ENCODE results near the gene PDE9A. TPM values are rescaled to one million over a fixed set of nuclear protein-coding genes. Genes with fewer than 3 reads are reported as not detected.

The PDE9A gene
- total and polyA plus RNA-seq, 9 donors, result 3.9 to 11.3 (median 6.9) TPM

DNA sequence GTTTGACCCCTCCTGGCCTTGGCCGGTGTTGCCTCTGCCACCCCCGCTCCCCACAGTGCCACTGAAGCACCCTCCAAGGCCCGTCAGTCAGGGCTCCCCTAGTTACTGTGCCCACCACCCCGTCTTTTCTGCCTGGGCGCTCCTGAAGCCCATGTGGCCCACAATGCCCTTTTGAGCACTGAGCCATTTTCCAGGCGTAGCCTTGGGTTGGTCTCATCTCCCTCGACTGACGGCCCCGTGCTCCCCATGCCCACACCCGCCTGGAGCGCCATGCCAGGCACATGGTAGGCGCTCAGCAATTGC lies 118.0 kb downstream of the PDE9A start:
- H3K27ac ChIP-seq, result no peak overlapping the region
- no peaks in the 10 kb centered on the region for H3K9me3 ChIP-seq
- H3K27me3 ChIP-seq, result no peaks in the 10 kb centered on the region
- 95 to 98% (median 97%) methylated on average over 12 of the region's 12 CpGs for WGBS, 3 donors
- TF ChIP-seq, protein P1, sequence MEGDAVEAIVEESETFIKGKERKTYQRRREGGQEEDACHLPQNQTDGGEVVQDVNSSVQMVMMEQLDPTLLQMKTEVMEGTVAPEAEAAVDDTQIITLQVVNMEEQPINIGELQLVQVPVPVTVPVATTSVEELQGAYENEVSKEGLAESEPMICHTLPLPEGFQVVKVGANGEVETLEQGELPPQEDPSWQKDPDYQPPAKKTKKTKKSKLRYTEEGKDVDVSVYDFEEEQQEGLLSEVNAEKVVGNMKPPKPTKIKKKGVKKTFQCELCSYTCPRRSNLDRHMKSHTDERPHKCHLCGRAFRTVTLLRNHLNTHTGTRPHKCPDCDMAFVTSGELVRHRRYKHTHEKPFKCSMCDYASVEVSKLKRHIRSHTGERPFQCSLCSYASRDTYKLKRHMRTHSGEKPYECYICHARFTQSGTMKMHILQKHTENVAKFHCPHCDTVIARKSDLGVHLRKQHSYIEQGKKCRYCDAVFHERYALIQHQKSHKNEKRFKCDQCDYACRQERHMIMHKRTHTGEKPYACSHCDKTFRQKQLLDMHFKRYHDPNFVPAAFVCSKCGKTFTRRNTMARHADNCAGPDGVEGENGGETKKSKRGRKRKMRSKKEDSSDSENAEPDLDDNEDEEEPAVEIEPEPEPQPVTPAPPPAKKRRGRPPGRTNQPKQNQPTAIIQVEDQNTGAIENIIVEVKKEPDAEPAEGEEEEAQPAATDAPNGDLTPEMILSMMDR (IDR thresholded peaks at IDR 0.05), result no peak
- TF ChIP-seq EP300 (IDR thresholded peaks at IDR 0.05) (no peak), POLR2A (IDR thresholded peaks at IDR 0.05) (no peak)
- no peak for DNase-seq
- intact Hi-C loops (cut with DNase I), result no loop called here
- H3K4me3 ChIP-seq, result no peak overlapping the region
- no peaks in the 10 kb centered on the region for H3K4me1 ChIP-seq (ENCODE audit: insufficient read depth)
- H3K36me3 ChIP-seq, result no peaks in the 10 kb centered on the region

DNA sequence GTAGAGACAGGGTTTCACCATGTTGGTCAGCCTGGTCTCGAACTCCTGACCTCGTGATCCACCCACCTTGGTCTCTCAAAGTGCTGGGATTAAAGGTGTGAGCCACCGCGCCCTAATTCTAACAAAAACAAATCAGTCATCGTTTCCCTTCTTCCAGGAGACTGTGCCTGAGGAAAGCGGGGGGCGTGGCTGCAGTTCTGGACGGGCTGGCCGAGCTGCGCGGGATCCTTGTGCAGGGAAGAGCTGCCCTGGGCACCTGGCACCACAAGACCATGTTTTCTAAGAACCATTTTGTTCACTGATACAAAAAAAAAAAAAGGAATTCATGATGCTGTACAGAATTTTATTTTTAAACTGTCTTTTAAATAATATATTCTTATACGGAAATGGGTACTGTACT lies 121.7 kb downstream of the PDE9A start:
- Histone ChIP-seq H3K4me3 (no peak overlapping the region), H3K4me1 (ENCODE audit: insufficient read depth) (no peaks in the 10 kb centered on the region), H3K27me3 (no peaks in the 10 kb centered on the region), H3K27ac (no peak overlapping the region), H3K36me3 (no peaks in the 10 kb centered on the region), H3K9me3 (no peaks in the 10 kb centered on the region)
- no peak for TF ChIP-seq EP300 (IDR thresholded peaks at IDR 0.05)
- TF ChIP-seq POLR2A (IDR thresholded peaks at IDR 0.05), result no peak
- TF ChIP-seq, protein P1 (IDR thresholded peaks at IDR 0.05), result no peak
- intact Hi-C loops (cut with DNase I), result no loop called here
- WGBS, 3 donors, result 95 to 97% (median 97%) methylated on average over 12 of the region's 12 CpGs
- no peak for DNase-seq

DNA sequence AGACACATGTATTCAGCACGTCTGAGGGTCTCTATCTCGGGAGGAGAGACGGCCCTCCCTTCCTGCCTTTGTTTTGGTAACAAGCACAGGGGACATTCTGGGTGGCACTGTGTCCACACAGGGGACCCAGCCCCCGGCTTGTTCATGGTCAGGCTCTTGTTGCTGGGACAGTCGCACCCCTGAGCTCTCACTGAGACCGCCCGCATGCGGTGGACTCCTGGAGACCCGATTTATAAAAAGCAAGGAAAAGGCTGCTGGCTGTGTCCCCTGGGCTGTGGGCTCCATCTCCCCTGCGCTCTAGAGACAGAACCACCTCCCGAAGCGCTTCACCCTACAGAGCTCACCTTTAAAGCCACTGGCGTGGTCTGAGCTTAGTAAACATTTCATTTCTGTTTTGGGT lies 122.5 kb downstream of the PDE9A start:
- Histone ChIP-seq H3K4me1 (ENCODE audit: insufficient read depth) (no peaks in the 10 kb centered on the region), H3K4me3 (no peak overlapping the region), H3K36me3 (no peaks in the 10 kb centered on the region), H3K9me3 (no peaks in the 10 kb centered on the region), H3K27me3 (no peaks in the 10 kb centered on the region), H3K27ac (no peak overlapping the region)
- WGBS, 3 donors, result 87 to 93% (median 92%) methylated on average over 13 of the region's 13 CpGs
- no peak for DNase-seq
- TF ChIP-seq, protein P1 (IDR thresholded peaks at IDR 0.05), result no peak
- TF ChIP-seq EP300 (IDR thresholded peaks at IDR 0.05) (no peak), POLR2A (IDR thresholded peaks at IDR 0.05) (no peak)
- intact Hi-C loops (cut with DNase I), result no loop called here

DNA sequence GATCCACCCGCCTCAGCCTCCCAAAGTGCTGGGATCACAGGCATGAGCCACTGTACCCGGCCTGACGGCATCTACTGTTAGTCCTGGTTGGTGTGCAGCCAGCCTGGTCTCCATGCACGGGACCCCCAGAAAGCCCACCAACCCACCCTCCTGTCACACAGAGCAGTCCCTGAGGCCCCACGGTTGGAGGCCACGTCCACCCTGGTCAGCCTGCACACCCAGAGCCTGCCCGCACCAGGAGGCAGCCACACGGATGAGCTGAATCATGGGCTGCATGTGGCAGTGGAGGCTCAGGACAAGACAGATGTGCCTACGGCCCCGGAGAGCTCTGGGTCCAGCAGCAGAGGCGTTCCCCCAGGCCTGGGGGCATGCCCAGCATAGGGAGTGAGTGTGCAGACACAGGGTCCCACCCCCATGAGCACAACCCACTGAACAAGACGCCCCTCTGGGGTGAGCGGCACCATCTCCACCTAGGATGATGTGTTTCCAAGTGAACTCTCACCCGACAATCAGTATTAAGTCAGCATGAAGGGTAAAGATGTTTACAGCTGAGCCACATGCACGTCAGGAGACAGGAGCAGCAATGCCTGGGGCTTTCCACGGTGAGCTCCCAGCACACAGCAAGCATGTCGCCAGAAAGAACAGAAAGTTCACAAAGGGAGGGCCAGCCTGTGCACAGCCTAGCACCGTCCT lies 123.8 kb downstream of the PDE9A start:
- no peaks in the 10 kb centered on the region for H3K9me3 ChIP-seq
- no peaks in the 10 kb centered on the region for H3K27me3 ChIP-seq
- no peak overlapping the region for H3K4me3 ChIP-seq
- H3K27ac ChIP-seq, result no peak overlapping the region
- intact Hi-C loops (cut with DNase I), result no loop called here
- DNase-seq, result no peak
- TF ChIP-seq EP300 (IDR thresholded peaks at IDR 0.05), result no peak
- TF ChIP-seq POLR2A (IDR thresholded peaks at IDR 0.05), result no peak
- TF ChIP-seq, protein P1 (IDR thresholded peaks at IDR 0.05), result no peak
- 83 to 89% (median 86%) methylated on average over 12 to 18 of the region's 18 CpGs for WGBS, 3 donors
- no peaks in the 10 kb centered on the region for H3K36me3 ChIP-seq
- peaks cover 2% of the 10 kb centered on the region for H3K4me1 ChIP-seq (ENCODE audit: insufficient read depth)
